NT2/D1 (cell line): ENCODE results near the gene P2RY6.

Experiments
- DNase-seq: peaks from one replicate; pipeline ENCODE4 v3.0.0-alpha.2; 2011; ENCODE audit warnings: low read depth, low spot score
- H3K27me3 ChIP-seq: 2 replicates; pipeline ENCODE4 v1.6.0; 2011; ENCODE audit warnings: mild to moderate bottlenecking; ENCODE audit not compliant: insufficient read length, insufficient read depth
- H3K36me3 ChIP-seq: 2 replicates; pipeline ENCODE4 v1.6.1; 2011; ENCODE audit warnings: mild to moderate bottlenecking, low read length, mixed read lengths; ENCODE audit not compliant: insufficient read depth, insufficient read length
- H3K4me1 ChIP-seq: 2 replicates; pipeline ENCODE4 v1.5.1; 2011; ENCODE audit not compliant: insufficient read depth, insufficient read length
- H3K4me3 ChIP-seq: 2 replicates; pipeline ENCODE4 v1.5.1; 2011; ENCODE audit warnings: low read depth; ENCODE audit not compliant: insufficient read length
- H3K9ac ChIP-seq: 2 replicates; pipeline ENCODE4 v1.6.0; 2011; ENCODE audit warnings: low read depth; ENCODE audit not compliant: insufficient read length
- H3K9me3 ChIP-seq: 2 replicates; pipeline ENCODE4 v1.5.1; 2011; ENCODE audit warnings: mild to moderate bottlenecking, low read length; ENCODE audit not compliant: insufficient read depth
- SUZ12 ChIP-seq: IDR thresholded peaks from 2 replicates; pipeline ENCODE4 v1.6.1; 2011; ENCODE audit not compliant: insufficient read length, insufficient read depth; ENCODE audit errors: extremely low read depth
- YY1 ChIP-seq: IDR thresholded peaks from 2 replicates; pipeline ENCODE4 v1.6.1; 2011; ENCODE audit not compliant: insufficient read length, insufficient read depth
- ZNF274 ChIP-seq: IDR thresholded peaks from 2 replicates; pipeline ENCODE4 v1.6.1; 2011; ENCODE audit warnings: mild to moderate bottlenecking, low read depth, low read length

Gene P2RY6

GRCh38 chr11:73283276-73284000 lies 11.3 kb downstream of the P2RY6 start:
- Histone ChIP-seq H3K4me1 (no peaks in the 10 kb centered on the region), H3K9ac (no peak overlapping the region), H3K27me3 (no peaks in the 10 kb centered on the region), H3K36me3 (no peaks in the 10 kb centered on the region), H3K4me3 (no peak overlapping the region), H3K9me3 (no peaks in the 10 kb centered on the region)
- TF ChIP-seq ZNF274 (no peak), YY1 (no peak), SUZ12 (no peak)
- DNase-seq = no peak

- no peak for TF ChIP-seq ZNF274
- no peak for TF ChIP-seq SUZ12
- TF ChIP-seq YY1 = no peak
- no peaks in the 10 kb centered on the region for H3K27me3 ChIP-seq
- H3K9ac ChIP-seq = no peak overlapping the region
- no peak overlapping the region for H3K4me3 ChIP-seq
- H3K36me3 ChIP-seq = no peaks in the 10 kb centered on the region
- no peaks in the 10 kb centered on the region for H3K9me3 ChIP-seq
- no peak for DNase-seq
- H3K4me1 ChIP-seq = peaks cover 2% of the 10 kb centered on the region
Observed at GRCh38 chr11:73284106-73284505, 12.0 kb downstream of the P2RY6 start.

- H3K9ac ChIP-seq = no peak overlapping the region
- H3K4me3 ChIP-seq = no peak overlapping the region
- H3K9me3 ChIP-seq = no peaks in the 10 kb centered on the region
- peaks cover 4% of the 10 kb centered on the region for H3K4me1 ChIP-seq
- TF ChIP-seq YY1 = no peak
- TF ChIP-seq SUZ12 = no peak
- TF ChIP-seq ZNF274 = no peak
- no peaks in the 10 kb centered on the region for H3K36me3 ChIP-seq
- no peaks in the 10 kb centered on the region for H3K27me3 ChIP-seq
- no peak for DNase-seq
Observed at GRCh38 chr11:73285721-73286120, 13.6 kb downstream of the P2RY6 start.

GRCh38 chr11:73286240-73286810 lies 14.2 kb downstream of the P2RY6 start:
- TF ChIP-seq SUZ12 = no peak
- no peaks in the 10 kb centered on the region for H3K36me3 ChIP-seq
- no peak overlapping the region for H3K4me3 ChIP-seq
- H3K27me3 ChIP-seq = no peaks in the 10 kb centered on the region
- no peaks in the 10 kb centered on the region for H3K9me3 ChIP-seq
- H3K9ac ChIP-seq = no peak overlapping the region
- no peak for DNase-seq
- H3K4me1 ChIP-seq = peaks cover 4% of the 10 kb centered on the region

- Histone ChIP-seq H3K9ac (no peak overlapping the region), H3K27me3 (no peaks in the 10 kb centered on the region), H3K9me3 (no peaks in the 10 kb centered on the region), H3K36me3 (no peaks in the 10 kb centered on the region), H3K4me3 (no peak overlapping the region), H3K4me1 (peaks cover 5% of the 10 kb centered on the region)
- no peak for DNase-seq
- no peak for TF ChIP-seq ZNF274
- no peak for TF ChIP-seq SUZ12
- TF ChIP-seq YY1 = no peak
Observed at GRCh38 chr11:73287400-73288101, 15.4 kb downstream of the P2RY6 start.

- Histone ChIP-seq H3K4me3 (no peak overlapping the region), H3K27me3 (no peaks in the 10 kb centered on the region), H3K4me1 (peaks cover 6% of the 10 kb centered on the region), H3K36me3 (no peaks in the 10 kb centered on the region), H3K9ac (no peak overlapping the region), H3K9me3 (no peaks in the 10 kb centered on the region)
- TF ChIP-seq ZNF274 = no peak
- no peak for TF ChIP-seq YY1
- TF ChIP-seq SUZ12 = no peak
- no peak for DNase-seq
Observed at GRCh38 chr11:73288192-73288872, 16.2 kb downstream of the P2RY6 start.

- Histone ChIP-seq H3K27me3 (peaks cover 4% of the 10 kb centered on the region), H3K4me1 (peaks cover 7% of the 10 kb centered on the region), H3K9ac (no peak overlapping the region), H3K9me3 (no peaks in the 10 kb centered on the region), H3K4me3 (no peak overlapping the region), H3K36me3 (no peaks in the 10 kb centered on the region)
- TF ChIP-seq SUZ12 (no peak), YY1 (no peak), ZNF274 (no peak)
- DNase-seq = no peak
Observed at GRCh38 chr11:73288873-73289707, 17.0 kb downstream of the P2RY6 start.
